ENCODE results near the gene OTOGL. TPM values are rescaled to one million over a fixed set of nuclear protein-coding genes. Genes with fewer than 3 reads are reported as not detected.

Gene OTOGL
- total RNA-seq: 1.4 and 1.9 TPM in 2 replicates

GRCh38 chr12:80099259-80099658, at the start of gene OTOGL:
OTOGL (plus strand) TSS chr12:80099537; CDS start chr12:80209432, 109,895 bp downstream.

Other genes with a start within 250 kb of the OTOGL start
- 94.7 and 120 TPM in 2 replicates for gene PPP1R12A, start 164.4 kb upstream of the OTOGL start, total RNA-seq

All from endothelial cell of coronary artery (primary cell).